ENCODE measurements around the gene TOX2.

Gene TOX2, protein sequence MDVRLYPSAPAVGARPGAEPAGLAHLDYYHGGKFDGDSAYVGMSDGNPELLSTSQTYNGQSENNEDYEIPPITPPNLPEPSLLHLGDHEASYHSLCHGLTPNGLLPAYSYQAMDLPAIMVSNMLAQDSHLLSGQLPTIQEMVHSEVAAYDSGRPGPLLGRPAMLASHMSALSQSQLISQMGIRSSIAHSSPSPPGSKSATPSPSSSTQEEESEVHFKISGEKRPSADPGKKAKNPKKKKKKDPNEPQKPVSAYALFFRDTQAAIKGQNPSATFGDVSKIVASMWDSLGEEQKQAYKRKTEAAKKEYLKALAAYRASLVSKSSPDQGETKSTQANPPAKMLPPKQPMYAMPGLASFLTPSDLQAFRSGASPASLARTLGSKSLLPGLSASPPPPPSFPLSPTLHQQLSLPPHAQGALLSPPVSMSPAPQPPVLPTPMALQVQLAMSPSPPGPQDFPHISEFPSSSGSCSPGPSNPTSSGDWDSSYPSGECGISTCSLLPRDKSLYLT

DNA sequence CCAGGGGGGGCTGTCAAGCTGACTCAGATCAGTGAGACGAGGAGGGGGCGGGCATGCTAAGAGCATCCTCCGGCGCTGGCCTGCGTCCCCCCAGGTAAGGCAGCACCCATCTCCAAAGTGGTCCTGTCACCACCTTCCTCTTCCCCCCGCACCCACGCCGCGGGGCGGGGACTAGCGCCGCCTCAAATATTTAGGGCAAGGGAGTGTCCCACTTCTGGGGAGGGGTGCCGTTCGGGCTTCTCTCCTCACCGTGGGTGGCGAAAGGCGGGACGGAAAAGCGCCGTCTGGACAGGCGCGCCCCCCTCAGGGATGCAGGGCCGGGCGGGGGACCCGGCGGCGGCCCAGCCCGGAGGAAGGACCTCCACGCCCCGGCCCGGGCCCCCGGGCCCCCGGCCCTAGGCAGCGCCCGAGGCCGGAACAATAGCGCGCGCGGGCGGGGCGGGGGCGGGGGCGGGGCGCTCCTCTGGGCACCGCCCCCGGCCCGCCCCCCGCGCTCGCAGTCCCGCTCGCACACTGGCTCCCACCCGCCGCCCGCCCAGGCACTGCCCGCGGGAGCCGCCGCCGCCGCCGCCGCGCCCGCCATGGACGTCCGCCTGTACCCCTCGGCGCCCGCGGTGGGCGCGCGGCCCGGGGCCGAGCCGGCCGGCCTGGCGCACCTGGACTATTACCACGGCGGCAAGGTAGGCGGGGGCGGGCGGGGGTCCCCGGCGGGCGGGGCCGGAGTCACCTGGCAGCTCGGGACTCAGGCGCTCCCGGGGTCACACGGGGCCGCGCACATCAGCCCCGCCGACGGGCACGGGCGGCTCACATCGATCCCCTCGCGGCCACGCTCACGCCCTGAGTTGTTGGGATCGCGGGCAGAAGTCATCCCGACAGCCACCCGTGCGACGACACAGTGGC lies at the start of gene TOX2:
Gene TOX2 (plus strand): TSS at position 542 of the 900 bp plus-strand sequence. CDS start 40 bp downstream, at position 582.
- DNase-seq (ENCODE audit: low spot score) = no peak

DNA sequence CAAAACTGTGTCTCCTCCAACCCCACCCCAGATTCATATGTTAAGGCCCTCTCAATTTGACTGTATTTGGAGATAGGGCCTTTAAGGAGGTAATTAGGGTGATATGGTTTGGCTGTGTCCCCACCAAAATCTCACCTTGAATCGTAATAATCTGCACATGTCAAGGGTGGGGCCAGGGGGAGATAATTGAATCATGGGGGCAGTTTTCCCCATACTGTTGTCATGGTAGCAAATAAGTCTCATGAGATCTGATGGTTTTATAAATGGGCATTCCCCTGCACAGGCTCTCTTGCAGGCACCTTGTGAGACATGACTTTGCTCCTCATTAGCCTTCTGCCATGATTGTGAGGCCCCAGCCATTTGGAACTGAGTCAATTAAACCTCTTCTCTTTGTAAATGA lies 46.6 kb upstream of the TOX2 start:
- DNase-seq (ENCODE audit: low spot score) = no peak

DNA sequence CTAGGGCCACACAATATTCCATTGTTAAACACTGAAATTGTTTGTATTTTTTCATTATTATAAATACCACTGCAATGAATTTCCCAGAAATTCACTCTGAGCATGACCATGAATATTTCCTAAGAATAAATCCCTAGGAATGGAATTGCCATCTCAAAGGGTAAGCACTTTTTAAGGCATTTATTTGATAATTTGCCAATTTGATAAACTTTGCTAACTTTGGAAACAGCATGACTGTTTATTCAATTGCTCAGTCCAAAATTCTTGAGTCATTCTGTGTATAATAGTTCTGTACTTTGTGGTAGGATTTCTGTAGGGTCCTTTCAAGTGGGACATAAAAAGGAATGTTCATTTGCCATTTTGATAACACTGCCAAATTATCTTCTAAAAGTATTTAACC lies 44.2 kb upstream of the TOX2 start:
- no peak for DNase-seq (ENCODE audit: low spot score)

DNA sequence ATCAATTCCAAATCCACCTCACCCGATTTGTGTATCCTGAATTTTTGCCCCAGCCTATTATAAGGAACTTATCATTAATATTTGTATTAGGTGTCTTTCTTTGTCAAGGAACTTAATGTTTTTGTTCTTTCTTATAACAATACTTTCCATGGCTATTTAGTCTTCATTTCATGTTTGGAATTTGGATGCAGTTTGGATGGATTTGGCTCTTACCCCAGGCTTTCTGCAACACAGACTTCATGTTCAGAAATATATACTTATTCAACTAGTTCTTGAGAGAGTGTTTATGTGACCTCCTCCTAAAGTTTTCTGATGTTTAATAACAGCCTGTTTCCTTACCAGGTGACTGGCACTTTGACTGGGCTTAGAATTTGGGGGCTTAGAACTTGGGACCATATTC lies 35.9 kb upstream of the TOX2 start:
- no peak for DNase-seq (ENCODE audit: low spot score)

DNA sequence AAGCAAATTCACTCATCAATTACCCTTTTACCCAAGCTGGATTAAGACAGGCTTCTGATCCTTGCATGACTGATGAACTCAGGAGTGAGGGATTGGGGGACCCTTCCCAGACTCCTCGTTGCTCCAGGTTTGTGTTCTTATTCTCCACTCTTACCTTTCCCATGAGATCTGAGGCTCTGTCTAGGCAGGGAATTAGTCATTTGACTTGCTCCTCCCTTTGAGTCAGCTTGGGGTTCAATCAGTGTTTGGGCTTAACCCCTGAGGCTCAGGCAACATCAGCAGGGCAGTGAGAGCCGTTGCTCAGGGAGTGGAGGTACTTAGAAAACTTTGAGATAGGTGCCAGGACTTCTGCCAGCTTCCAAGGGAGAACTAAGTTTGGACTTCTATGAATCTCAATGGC lies 20.7 kb upstream of the TOX2 start:
- DNase-seq (ENCODE audit: low spot score) = no peak

DNA sequence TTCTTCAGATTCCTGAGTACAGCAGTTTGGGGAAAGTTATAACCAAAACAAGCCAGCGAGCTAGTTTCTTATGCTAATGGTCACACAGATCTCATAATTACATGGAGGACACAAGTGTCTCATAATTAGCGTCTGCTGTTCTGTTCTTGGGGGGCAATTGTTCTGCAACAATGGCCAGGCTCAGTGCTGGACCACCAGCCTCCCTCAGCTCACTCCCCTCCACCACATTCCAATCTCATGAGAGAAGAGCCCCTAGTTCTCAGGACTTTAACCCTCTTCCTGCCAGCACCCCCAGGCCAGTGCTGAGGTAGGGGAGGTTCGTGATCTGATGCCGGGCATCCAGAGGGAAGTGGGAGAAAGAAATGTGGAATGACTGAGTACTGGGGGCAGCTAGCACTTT lies 20.2 kb upstream of the TOX2 start:
- DNase-seq (ENCODE audit: low spot score) = no peak

DNA sequence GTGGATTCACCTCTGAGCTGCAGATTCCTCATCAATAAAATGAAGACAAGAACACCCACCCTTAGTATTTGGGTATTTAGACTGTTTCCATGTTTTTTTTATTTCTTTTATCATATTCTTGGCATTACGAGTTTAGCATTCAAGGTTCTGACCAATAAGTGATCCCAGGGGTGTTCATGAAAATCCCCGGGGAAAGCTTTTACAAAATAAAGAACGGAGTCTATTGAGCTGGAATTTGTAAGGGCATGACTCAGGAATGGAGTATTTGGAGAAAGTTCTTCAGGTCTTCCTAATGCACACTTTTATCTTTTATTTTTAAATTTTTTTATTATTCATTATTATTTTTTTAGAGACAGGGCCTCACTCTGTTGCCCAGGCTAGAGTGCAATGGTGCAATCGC lies 19.4 kb upstream of the TOX2 start:
- no peak for DNase-seq (ENCODE audit: low spot score)

DNA sequence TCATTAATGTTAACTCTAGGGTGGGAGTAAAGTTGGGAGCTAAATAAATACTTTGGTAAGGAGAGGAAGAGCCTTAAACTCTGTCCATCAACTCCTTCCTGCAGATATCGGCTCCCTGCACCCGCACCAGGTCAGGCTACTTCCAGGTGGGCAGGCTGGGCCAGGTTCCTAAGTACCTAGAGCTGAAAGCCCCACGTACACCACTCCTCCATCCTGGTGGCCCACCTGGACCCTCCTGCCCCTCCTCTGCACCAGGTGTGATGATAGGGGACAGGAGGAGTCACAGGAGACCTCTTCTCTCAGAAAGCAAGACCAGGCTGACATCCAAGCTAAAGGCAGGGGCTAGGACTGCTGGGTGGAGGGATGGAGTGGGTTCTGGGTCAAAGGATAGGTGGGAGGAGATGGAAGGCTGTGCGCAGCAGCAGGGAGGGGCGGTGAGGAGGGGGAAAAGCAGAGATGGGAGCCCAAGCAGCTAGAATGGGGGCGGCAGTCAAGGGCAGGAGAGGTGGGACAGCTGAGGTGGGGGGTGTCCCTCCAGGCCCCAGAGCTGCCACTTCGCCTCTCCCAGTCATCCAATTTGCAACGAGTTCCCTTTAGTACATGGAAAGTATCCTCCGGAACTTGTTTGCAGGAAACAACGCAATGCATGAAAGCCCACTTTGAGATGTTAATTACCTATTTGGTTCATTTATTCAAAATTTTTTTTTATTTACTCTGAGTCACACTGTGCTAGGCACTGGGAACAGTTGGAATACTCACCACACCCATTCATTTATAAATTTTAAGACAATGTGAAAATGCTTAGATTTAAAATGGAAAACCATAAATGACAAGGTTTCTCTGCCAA lies 15.2 kb upstream of the TOX2 start:
- DNase-seq (ENCODE audit: low spot score) = no peak

DNA sequence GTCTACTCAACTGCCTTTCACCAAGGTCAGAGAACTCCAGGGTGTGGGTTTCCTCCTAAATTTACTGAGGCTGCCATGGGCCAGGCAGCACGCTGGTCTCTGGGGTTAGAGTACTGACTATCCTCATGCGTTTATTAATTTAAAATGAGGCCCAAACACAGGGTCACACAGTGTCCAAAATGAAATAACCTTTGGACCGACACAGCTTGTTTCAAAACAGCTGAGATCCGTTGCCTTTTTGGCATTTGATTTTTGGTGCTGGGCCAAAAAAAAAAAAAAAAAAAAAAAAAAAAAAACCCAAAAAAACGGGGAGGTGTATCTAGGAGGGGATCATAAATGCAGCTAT lies 14.6 kb upstream of the TOX2 start:
- no peak for DNase-seq (ENCODE audit: low spot score)

DNA sequence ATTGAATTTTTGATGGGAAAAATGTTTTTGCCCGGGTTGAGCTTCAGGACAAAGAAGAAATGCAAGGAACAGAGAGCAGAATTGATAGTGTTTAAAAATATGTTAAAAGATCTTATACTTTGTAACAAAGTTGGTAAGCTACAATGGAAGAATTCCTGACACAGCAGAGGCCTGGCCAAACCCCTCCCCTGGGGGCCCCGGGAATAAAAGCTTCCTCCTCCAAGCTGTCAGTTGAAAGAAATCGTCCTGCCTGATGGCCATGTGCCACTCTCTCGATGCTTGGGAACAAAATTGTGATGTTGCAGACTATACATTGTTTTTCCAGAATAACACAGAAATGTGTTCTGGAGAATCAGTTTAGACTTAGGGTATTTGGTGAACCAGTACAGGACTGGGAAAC lies 14.2 kb upstream of the TOX2 start:
- DNase-seq (ENCODE audit: low spot score) = no peak

DNA sequence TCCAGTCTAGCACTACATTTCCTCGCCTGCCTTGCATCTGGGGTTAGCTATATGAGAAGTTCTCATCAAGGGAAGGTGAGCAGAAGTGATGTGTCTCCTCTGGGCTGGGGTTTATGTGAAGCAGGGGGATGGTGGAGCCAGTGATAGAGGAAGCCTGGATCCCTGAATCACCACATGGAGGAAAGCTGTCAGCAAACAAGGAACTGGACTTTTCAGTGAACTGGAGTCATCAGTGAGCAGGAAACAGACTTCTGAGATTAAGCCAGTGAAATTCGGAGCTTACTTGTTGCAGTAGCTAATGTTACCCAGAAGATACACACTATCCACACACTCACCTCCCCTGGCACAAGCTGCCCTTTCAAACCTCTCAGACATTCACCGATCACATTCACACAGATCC lies 13.4 kb upstream of the TOX2 start:
- DNase-seq (ENCODE audit: low spot score) = no peak

DNA sequence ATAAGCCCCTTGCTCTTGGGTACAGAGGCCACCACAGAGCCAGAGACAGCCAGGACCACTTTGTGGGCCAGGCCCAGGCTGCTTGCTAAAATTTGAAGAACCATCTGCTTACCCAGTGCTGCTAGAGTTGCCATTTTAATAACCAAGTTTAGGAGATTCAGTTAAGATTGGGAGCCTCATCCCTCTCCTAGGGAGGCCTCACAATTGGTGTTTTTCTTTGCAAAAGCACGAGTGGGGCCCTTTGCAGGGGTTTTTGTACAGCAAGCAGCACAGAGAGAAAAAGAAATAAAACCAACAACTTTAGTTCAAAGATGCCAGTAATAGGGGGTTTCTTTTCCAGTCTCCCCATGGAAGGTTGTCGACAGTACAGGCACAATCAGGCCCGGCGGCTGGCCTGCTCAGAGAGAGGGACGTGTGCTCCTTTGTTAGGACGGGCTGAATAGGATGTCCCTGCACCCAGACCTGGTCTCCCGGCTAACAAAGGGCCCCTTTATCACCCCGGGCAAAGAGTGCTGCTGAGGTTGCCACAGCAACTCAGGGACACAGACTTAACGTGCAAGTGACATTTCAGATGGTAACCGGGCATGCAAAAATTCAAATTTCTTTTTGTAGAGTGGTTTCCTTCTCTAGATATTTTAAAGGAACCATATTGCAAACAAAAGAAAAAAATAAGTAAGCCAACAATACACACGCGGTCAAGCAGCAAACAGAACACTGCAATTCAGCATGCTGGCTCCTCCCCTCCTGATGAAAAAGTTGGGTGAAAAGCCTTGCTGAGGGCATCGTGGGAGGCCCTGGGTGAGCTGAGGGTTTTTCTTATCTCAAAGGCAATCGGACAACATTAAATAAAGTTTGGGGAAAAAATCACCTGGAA lies 10.5 kb upstream of the TOX2 start:
- no peak for DNase-seq (ENCODE audit: low spot score)

DNA sequence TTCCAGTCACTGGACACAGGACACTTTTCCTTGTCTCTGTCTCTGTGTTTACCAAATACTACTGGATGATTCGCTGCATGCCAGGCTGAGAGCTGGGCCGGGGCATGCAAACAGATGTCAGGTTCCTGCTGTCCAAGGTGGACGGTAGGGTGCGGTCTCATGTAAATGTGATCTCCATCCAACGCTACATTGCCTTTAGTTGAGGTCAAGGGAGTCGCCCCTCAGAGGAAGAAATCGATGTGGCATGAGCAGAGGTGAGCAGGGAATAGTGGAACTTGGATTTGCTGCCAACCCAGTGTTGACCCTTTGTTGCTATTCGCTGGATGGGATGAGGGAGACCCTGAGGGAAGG lies 9.8 kb upstream of the TOX2 start:
- no peak for DNase-seq (ENCODE audit: low spot score)

DNA sequence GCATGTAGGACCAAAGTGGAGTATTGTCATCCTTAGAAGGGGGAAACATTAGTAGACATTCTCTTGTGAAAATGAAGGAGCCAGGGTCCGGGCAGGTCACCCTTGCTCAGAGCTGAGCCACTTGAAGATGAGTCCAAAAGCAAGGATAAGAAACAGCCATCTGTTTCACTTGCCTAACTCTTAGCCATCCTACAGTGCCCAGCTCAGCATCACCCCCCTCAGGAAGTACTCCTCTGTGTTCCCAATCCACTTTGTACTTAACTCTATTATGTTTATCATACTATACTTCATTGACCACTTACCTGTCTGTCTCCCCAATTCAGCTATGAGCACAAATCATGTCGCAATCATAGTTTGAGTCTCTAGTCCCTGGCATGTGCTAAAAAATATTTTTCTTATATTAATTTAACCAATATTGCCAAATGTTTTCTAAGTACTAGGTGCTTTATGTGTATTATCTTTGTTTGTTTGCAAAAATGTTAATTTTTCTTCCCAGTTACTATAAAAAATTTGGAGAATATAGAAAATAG lies 8.1 kb upstream of the TOX2 start:
- DNase-seq (ENCODE audit: low spot score) = no peak

DNA sequence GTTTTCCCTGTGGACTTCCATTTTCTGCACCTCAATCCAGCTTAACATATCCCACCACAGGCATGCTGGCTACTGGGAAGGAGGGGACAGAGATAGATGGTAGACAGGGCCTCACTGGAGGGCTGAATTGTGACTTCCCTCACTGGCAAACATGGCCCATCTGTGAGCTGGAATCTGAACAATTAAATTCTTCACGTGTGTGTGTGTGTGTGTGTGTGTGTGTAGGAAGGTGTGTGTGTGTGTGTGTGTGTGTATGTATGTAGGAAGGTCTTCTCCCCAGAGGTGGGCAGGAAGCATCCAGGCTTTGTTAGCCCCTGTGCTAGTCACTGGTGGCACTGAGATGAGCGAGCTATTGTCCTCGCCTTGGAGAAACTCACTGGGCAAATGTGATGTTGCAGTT lies 5.4 kb upstream of the TOX2 start:
- no peak for DNase-seq (ENCODE audit: low spot score)

DNA sequence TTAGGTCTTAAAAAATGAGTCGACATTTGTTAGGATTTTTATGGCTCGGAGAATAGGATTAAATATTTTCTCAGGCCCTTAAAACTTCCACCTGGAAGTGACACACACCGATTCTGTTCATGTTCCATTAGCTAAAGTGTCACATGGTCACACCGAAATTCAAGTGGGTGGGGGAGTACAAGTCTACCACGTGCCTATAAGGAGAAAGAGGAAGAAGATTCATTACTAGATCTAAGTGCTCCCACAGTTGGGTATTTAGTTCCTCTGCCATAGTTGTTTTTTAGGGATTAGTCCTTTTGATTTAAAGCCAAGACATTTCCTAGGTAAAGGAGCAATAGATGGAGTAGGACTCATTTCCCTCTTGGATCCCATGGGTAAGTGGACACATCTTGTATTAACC lies 4.9 kb upstream of the TOX2 start:
- no peak for DNase-seq (ENCODE audit: low spot score)

DNA sequence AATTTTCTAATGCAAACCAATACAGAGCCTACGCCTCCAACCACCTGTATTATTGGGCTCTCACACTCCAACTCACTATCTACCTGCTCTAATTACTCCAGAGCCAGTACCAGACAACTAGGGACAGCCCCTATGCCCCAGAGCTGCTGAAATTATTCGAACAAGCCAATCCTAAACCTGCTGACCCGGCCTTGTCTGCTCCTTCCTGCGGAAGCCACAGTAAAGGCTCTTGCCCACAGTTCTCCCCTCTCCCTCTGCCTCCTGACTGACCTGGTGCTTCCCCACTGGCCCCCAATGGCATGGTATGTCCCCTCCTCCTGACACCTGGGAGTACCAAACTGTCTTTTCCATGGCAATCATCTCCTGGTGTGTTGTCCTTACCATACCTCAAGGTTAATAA lies 4.1 kb upstream of the TOX2 start:
- no peak for DNase-seq (ENCODE audit: low spot score)

DNA sequence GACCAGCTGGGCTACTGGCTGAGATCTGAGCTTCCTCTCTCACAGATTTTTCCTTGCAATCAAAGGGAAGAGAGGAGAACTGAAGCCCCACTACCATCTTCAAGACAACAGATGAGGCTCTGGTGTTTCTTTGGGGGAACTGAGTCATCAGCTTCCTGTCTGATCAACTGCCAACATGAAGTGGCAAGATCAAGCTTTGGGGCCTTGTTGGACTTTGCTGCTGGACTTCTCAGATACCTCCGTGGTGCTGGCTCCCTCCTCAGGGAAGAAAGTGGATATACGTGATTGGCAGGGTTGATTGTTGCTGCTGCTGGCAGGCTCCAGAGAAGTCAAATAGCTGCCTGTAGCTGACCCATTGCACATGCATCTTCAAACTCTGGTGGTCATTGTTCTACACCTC lies 3.6 kb upstream of the TOX2 start:
- no peak for DNase-seq (ENCODE audit: low spot score)

DNA sequence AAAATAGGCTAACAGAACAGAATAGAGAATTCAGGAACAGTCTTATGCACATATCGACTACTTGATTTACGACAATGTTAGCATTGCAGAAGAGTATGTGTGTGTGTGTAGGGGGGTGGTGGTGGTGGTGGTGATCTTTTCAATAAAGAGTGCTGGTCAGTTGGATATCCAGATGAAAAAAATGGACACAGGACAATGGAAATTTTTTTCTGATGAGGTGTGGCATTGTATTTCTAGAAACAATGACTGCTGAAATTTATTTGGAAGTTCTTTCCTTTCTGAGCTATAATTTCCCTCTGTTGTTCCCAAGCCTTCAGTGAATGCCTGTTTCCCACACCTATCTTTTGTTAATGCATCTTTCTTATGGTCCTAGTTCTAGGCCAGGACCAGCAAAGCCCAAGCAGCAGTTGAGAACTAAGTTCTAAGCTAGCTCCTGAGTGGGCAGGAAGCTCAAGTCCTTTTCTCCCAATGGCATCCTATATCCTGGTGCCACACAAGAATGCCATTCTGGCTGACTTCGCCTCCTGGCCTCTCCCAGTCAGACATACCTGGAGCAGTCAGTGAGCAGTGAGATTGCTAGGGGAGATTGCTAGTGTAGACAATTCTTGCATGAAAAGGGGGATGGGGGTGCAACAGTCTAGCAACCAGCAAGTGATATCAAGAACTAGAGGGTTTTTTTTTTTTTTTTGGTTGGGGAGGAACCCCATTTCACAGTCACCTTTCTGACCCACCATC lies 1.2 kb upstream of the TOX2 start:
- no peak for DNase-seq (ENCODE audit: low spot score)

All from HuH-7.5 (cell line).